ENCODE measurements around the gene CENPVL1. TPM values are rescaled to one million over a fixed set of nuclear protein-coding genes. Genes with fewer than 3 reads are reported as not detected.

Gene CENPVL1
- total RNA-seq, 2 experiments from 2014 or later = not detected

DNA sequence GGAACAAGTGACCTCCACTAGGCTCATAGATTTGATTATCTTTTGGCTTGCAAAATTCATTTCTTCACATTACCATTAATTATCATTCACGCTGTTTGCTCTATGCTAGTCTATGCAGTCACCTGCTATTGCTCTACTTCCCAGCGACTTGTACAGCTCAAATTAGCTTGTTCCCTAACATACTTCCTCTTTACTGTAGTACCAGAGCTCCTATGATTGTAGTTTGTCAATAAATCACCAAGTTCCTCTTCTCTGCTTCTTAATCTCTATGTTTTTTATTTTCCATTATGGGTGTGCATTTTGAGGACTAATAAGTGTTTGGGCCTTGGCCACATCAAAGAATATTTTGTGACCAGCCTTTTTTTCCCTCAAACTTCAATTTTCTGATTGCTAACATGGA is 26.8 kb downstream of the CENPVL1 start:
- no peak for DNase-seq
- Histone ChIP-seq H3K4me3 (ENCODE audit: low read length) (no peak overlapping the region), H3K9me3 (ENCODE audit: control insufficient read depth in 1 of 2, insufficient read depth in 1 of 2, low read length in 2 of 2) (no peaks in the 10 kb centered on the region), H3K27me3 (ENCODE audit: control insufficient read depth in 1 of 2, insufficient read depth in 2 of 2, low read length in 2 of 2) (peaks cover 0 to 22% of the 10 kb centered on the region in 2 experiments), H3K36me3 (ENCODE audit: insufficient read depth, low read length) (no peaks in the 10 kb centered on the region), H3K4me1 (ENCODE audit: insufficient read depth, low read length) (no peaks in the 10 kb centered on the region), H3K27ac (ENCODE audit: low read depth in 1 of 2, low read length in 2 of 2) (no peak overlapping the region)
- ChIA-PET CTCF (no interaction called here), POLR2A (no interaction called here)
- no peaks in the 10 kb centered on the region for H3K4me1 Mint-ChIP-seq (ENCODE audit: low read depth)
- no peaks in the 10 kb centered on the region for H3K9me3 Mint-ChIP-seq
- H3K27ac Mint-ChIP-seq = no peak overlapping the region
- H3K36me3 Mint-ChIP-seq (ENCODE audit: low read depth) = no peaks in the 10 kb centered on the region
- intact Hi-C loops (cut with DNase I, micrococcal nuclease) = no loop called here
- peaks cover 39% of the 10 kb centered on the region for H3K27me3 Mint-ChIP-seq
- no peak overlapping the region for H3K4me3 Mint-ChIP-seq
- no peak for TF ChIP-seq CTCF (IDR thresholded peaks at IDR 0.05)
- ATAC-seq (ENCODE audit: poor library complexity) = no peak

DNA sequence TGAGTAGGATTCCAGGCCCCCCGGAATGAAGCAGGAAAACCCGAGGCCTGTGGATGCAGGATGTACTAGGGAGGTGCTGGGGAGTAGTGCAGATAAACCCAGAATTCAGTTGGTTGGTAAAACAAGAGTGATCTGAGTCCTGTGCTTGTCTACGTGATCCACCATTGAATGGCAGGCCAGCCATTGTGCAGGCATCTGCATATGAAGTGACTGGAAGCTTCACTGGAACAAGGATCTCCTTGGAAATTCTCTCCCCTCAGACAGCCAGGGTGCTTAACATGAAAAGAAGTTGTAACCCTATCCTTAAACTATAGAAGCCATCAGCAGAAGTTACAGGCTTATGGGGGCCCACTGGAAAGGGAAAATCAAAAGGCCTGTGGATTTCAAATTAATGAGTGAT is 32.3 kb downstream of the CENPVL1 start:
- Histone ChIP-seq H3K4me3 (ENCODE audit: low read length) (peak overlapping the region; percentile 83), H3K27ac (ENCODE audit: low read depth in 1 of 2, low read length in 2 of 2) (no peak overlapping the region), H3K4me1 (ENCODE audit: insufficient read depth, low read length) (peaks cover 11% of the 10 kb centered on the region), H3K9me3 (ENCODE audit: control insufficient read depth in 1 of 2, insufficient read depth in 1 of 2, low read length in 2 of 2) (peaks cover 4 to 21% of the 10 kb centered on the region in 2 experiments), H3K36me3 (ENCODE audit: insufficient read depth, low read length) (no peaks in the 10 kb centered on the region), H3K27me3 (ENCODE audit: control insufficient read depth in 1 of 2, insufficient read depth in 2 of 2, low read length in 2 of 2) (peaks cover 0 to 11% of the 10 kb centered on the region in 2 experiments)
- intact Hi-C loops (cut with DNase I, micrococcal nuclease) = no loop called here
- Mint-ChIP-seq H3K36me3 (ENCODE audit: low read depth) (peaks cover 32% of the 10 kb centered on the region), H3K27ac (peak overlapping the region; percentile 89), H3K4me3 (peak overlapping the region; percentile 92), H3K27me3 (peaks cover 10% of the 10 kb centered on the region), H3K4me1 (ENCODE audit: low read depth) (peaks cover 16% of the 10 kb centered on the region), H3K9me3 (peaks cover 6% of the 10 kb centered on the region)
- no peak for ATAC-seq (ENCODE audit: poor library complexity)
- no peak for DNase-seq
- ChIA-PET POLR2A (interaction anchor here (1.0 kb wide), 1 partner anchor 150 kb away, joined by 3 read pairs; no protein-coding TSS in a partner anchor), CTCF (no interaction called here)
- no peak for TF ChIP-seq CTCF (IDR thresholded peaks at IDR 0.05)

DNA sequence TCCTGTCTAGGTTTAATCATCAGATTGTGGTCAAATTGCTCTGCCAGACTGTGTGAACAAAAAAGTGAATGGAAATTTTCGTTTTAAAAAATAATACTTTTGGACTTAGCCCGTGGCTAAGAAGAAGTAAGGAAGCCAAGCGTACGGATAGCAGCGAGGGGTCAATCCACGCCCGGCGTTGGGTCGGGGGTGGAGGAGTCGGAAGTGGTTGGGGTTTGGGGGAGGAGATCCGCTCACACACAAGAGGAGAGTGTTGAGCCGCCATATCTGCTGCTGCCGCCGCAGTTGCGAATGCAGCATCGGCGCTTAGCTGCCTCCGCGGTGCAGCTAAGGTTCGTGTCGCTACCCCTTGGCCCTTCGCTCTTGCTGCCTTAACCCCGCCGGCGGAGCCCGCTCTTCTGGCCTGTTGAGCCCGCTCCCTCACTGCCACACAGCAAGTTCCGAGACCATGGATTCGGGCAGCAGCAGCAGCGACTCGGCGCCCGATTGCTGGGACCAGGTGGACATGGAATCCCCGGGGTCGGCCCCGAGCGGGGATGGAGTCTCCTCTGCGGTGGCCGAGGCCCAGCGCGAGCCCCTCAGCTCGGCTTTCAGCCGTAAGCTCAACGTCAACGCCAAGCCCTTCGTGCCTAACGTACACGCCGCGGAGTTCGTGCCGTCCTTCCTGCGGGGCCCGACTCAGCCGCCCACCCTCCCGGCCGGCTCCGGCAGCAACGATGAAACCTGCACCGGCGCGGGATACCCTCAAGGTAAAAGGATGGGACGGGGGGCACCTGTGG is 33.1 kb downstream of the CENPVL1 start, which contains the start of gene GSPT2:
GSPT2 (plus strand) TSS at position 264 of the 779 bp plus-strand sequence; CDS start at position 449, 185 bp downstream.
- H3K9me3 Mint-ChIP-seq = peaks cover 6% of the 10 kb centered on the region
- POLR2A ChIA-PET = interaction anchor here (1.0 to 1.3 kb wide), 3 partner anchors 13 to 149 kb away, joined by 3 to 12 read pairs (median 4); no protein-coding TSS in a partner anchor
- intact Hi-C loops (cut with DNase I, micrococcal nuclease) = no loop called here

More for the DNA sequence above, 33.1 kb downstream of the CENPVL1 start, which contains the start of gene GSPT2:
- Mint-ChIP-seq H3K27me3 (peaks cover 3% of the 10 kb centered on the region), H3K4me1 (ENCODE audit: low read depth) (peaks cover 16% of the 10 kb centered on the region), H3K27ac (peak within 1 kb of the TSS; percentile 89), H3K4me3 (peak within 1 kb of the TSS; percentile 92), H3K36me3 (ENCODE audit: low read depth) (peaks cover 32% of the 10 kb centered on the region)
- ATAC-seq (ENCODE audit: poor library complexity) (peak; percentile 88), DNase-seq (peak; percentile 16 to 75 (median 38))
- Histone ChIP-seq H3K9me3 (ENCODE audit: control insufficient read depth in 1 of 2, insufficient read depth in 1 of 2, low read length in 2 of 2) (peaks cover 4 to 25% of the 10 kb centered on the region in 2 experiments), H3K36me3 (ENCODE audit: insufficient read depth, low read length) (no peaks in the 10 kb centered on the region), H3K4me3 (ENCODE audit: low read length) (peak within 1 kb of the TSS; percentile 83), H3K27ac (ENCODE audit: low read depth in 1 of 2, low read length in 2 of 2) (peak within 1 kb of the TSS in 1 of 2 donors; percentile 60), H3K27me3 (ENCODE audit: control insufficient read depth in 1 of 2, insufficient read depth in 2 of 2, low read length in 2 of 2) (peaks cover 0 to 6% of the 10 kb centered on the region in 2 experiments), H3K4me1 (ENCODE audit: insufficient read depth, low read length) (peaks cover 11% of the 10 kb centered on the region)
- CTCF ChIA-PET = no interaction called here
- no peak for TF ChIP-seq CTCF (IDR thresholded peaks at IDR 0.05)

Measured in CD4-positive, alpha-beta T cell (primary cell).